C4-2B (cell line): ENCODE results near the gene TRIM68.

Experiments used
- H3K27ac ChIP-seq: fragments of 450-650 bp; 2 replicates; pipeline ENCODE4 v1.5.1; 2017
- CTCF ChIP-seq: fragments of 450-650 bp; conservative IDR thresholded peaks from 2 replicates; pipeline ENCODE4 v1.5.1; 2017; ENCODE audit warnings: mild to moderate bottlenecking
- ZFX ChIP-seq: fragments of 450-650 bp; IDR thresholded peaks from 2 replicates; pipeline ENCODE4 v1.6.1; 2017

TRIM68 gene

DNA sequence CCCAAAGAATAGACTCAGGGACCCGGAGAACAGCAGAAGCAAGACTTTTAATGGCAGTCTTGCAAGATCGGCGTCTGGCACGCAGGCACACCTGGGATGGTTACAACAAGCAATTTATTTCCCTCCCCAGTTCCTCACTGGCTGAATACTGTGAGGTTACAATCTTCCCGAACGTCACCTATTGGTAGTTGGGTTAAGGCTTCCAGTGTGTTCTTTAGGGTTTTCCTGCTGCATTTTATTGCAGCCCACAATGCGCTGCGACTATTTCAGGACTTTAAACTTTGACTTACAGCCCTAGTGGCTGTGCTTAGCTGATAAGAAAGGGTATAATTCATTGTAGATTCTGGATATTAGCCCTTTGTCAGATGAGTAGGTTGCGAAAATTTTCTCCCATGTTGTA, 11.5 kb upstream of the TRIM68 start:
- no peak overlapping the region for H3K27ac ChIP-seq
- TF ChIP-seq ZFX (no peak), CTCF (no peak)

GRCh38 chr11:4615856-4616444, 7.9 kb upstream of the TRIM68 start:
- TF ChIP-seq ZFX: no peak
- TF ChIP-seq CTCF: no peak
- no peak overlapping the region for H3K27ac ChIP-seq

DNA sequence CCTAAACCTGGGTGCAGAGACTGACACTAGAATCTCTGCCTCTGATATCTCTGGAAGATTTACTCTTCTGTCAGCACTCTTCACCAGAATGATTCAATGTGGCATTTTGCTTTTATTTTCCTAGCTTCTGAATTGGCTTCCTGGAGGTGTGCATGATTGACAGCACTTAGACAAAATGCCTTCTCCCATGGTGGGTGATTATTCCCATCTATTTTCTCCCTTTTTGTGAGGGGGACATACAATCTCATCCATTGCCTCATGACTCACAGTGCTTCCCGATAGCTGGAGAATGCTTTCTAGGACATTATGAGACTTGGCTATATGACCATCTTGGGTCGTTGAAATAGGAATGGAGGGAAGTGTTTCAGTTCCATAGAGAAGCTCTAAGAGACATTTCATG, 4.0 kb upstream of the TRIM68 start:
- TF ChIP-seq ZFX (no peak), CTCF (no peak)
- H3K27ac ChIP-seq: no peak overlapping the region

GRCh38 chr11:4610258-4610935, 2.4 kb upstream of the TRIM68 start:
- no peak for TF ChIP-seq ZFX
- no peak for TF ChIP-seq CTCF
- H3K27ac ChIP-seq: no peak overlapping the region

GRCh38 chr11:4607096-4607495, 935 bp downstream of the TRIM68 start:
- H3K27ac ChIP-seq: peak overlapping the region; percentile 79
- TF ChIP-seq CTCF: no peak
- TF ChIP-seq ZFX: no peak

DNA sequence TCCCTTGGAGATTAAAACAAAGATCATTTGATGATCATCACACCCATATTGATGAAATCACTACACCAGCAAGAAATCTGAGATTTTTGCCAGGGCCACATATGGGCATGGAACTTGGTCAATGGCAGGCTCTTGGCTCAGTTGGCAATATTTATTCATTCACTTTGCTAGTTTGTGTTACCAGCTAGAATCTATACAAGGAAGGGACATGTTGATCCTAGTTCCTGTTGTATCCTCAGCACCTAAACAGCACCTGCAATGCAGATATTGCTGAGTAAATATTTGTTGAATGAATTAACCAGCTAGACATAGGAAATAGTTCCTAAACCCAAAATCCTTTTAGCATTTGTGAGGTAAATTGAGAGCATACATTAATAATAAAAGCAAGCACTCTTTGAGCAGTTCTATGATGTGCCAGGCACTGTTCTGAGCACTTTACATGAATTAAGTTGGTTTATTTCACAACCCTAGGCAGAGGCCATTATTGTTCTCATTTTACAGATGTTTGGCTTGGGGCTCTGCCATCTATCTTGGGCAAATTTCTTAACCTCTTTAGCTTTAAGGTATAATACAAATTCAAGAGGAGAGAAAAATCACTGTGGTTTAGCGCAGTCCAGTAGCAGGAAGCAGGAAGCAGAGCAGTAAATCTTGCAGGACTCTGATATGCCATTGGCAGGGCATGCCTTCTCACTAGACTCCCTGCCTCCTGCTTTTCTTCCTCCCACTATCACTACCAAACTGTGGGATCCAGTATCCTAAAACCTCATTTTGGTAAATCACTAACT, 1.6 kb downstream of the TRIM68 start:
- TF ChIP-seq ZFX (no peak), CTCF (no peak)
- H3K27ac ChIP-seq: peak overlapping the region; percentile 79; the same call in 1 of the 2 replicates

- peak overlapping the region; percentile 39 for H3K27ac ChIP-seq
Measured at GRCh38 chr11:4605057-4605456, 3.0 kb downstream of the TRIM68 start.

More at GRCh38 chr11:4605057-4605456, 3.0 kb downstream of the TRIM68 start:
- no peak for TF ChIP-seq CTCF
- TF ChIP-seq ZFX: no peak
